ENCODE data around the gene CACNA2D3.

DNA sequence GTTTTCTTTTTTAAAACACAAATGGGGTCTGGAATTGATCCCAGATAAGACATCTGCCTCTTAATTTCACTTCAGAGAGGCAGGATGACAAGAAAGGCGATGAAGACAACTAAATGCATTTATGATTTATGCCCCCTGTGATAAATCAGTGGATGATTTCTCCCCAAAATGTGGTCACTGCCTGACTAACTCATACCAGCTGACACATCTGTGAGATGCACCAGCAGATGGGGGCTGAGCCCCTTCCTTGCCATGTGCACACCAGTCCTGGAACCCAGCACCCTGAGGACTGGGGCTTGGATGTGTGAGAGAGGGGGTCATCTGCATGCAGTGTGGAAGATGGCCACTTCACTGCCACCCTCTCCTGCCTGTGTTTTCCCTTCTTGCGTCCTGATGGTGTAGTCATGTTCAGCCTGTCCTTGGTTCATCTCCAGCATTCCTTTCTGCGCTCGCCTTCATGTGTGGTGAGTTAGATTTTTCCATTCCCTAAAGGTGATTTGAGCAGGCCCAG, 541.2 kb downstream of the CACNA2D3 start:
- TF ChIP-seq, protein P1, sequence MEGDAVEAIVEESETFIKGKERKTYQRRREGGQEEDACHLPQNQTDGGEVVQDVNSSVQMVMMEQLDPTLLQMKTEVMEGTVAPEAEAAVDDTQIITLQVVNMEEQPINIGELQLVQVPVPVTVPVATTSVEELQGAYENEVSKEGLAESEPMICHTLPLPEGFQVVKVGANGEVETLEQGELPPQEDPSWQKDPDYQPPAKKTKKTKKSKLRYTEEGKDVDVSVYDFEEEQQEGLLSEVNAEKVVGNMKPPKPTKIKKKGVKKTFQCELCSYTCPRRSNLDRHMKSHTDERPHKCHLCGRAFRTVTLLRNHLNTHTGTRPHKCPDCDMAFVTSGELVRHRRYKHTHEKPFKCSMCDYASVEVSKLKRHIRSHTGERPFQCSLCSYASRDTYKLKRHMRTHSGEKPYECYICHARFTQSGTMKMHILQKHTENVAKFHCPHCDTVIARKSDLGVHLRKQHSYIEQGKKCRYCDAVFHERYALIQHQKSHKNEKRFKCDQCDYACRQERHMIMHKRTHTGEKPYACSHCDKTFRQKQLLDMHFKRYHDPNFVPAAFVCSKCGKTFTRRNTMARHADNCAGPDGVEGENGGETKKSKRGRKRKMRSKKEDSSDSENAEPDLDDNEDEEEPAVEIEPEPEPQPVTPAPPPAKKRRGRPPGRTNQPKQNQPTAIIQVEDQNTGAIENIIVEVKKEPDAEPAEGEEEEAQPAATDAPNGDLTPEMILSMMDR (IDR thresholded peaks at IDR 0.05): no peak
- TF ChIP-seq RFX5 (IDR thresholded peaks at IDR 0.05) (no peak), PHF8 (IDR thresholded peaks at IDR 0.05; ENCODE audit: borderline replicate concordance, low read depth) (no peak), GATA3 (IDR thresholded peaks at IDR 0.05; ENCODE audit: borderline replicate concordance) (no peak), JUNB (IDR thresholded peaks at IDR 0.05) (no peak), CBX2 (IDR thresholded peaks at IDR 0.05; ENCODE audit: borderline replicate concordance, low read depth) (no peak), CHD4 (IDR thresholded peaks at IDR 0.05; ENCODE audit: borderline replicate concordance) (no peak), NFE2L2 (conservative IDR thresholded peaks at IDR 0.05; ENCODE audit: low read length) (no peak), SMC3 (IDR thresholded peaks at IDR 0.05) (no peak), POLR2AphosphoS2 (conservative IDR thresholded peaks at IDR 0.05; ENCODE audit: low read length) (no peak)
- TF ChIP-seq, protein P2, sequence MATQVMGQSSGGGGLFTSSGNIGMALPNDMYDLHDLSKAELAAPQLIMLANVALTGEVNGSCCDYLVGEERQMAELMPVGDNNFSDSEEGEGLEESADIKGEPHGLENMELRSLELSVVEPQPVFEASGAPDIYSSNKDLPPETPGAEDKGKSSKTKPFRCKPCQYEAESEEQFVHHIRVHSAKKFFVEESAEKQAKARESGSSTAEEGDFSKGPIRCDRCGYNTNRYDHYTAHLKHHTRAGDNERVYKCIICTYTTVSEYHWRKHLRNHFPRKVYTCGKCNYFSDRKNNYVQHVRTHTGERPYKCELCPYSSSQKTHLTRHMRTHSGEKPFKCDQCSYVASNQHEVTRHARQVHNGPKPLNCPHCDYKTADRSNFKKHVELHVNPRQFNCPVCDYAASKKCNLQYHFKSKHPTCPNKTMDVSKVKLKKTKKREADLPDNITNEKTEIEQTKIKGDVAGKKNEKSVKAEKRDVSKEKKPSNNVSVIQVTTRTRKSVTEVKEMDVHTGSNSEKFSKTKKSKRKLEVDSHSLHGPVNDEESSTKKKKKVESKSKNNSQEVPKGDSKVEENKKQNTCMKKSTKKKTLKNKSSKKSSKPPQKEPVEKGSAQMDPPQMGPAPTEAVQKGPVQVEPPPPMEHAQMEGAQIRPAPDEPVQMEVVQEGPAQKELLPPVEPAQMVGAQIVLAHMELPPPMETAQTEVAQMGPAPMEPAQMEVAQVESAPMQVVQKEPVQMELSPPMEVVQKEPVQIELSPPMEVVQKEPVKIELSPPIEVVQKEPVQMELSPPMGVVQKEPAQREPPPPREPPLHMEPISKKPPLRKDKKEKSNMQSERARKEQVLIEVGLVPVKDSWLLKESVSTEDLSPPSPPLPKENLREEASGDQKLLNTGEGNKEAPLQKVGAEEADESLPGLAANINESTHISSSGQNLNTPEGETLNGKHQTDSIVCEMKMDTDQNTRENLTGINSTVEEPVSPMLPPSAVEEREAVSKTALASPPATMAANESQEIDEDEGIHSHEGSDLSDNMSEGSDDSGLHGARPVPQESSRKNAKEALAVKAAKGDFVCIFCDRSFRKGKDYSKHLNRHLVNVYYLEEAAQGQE (IDR thresholded peaks at IDR 0.05): no peak

Measured in A549 (cell line).